Stimulated activated CD8-positive, alpha-beta memory T cell treated with anti-CD3 and anti-CD28 coated beads, Interleukin-15, amount 100 ng/mL, for 1 hour (primary cell): ENCODE data around the gene CHST11.

Experiments
- DNase-seq: peaks from one replicate; pipeline ENCODE4 v3.0.0-alpha.2; 2020; ENCODE audit warnings: low read depth

Gene CHST11

GRCh38 chr12:104503191-104503590, 46.4 kb downstream of the CHST11 start:
- no peak for DNase-seq

GRCh38 chr12:104504146-104504545, 47.4 kb downstream of the CHST11 start:
- no peak for DNase-seq

GRCh38 chr12:104505095-104505818, 48.5 kb downstream of the CHST11 start:
- no peak for DNase-seq

GRCh38 chr12:104506676-104507401, 50.1 kb downstream of the CHST11 start:
- no peak for DNase-seq

- DNase-seq = no peak
Observed at GRCh38 chr12:104507672-104508071, 50.9 kb downstream of the CHST11 start.

- DNase-seq = no peak
Observed at GRCh38 chr12:104508752-104509446, 52.2 kb downstream of the CHST11 start.

GRCh38 chr12:104510145-104510872, 53.6 kb downstream of the CHST11 start:
- DNase-seq = no peak

GRCh38 chr12:104510873-104511440, 54.2 kb downstream of the CHST11 start:
- DNase-seq = no peak

- no peak for DNase-seq
Observed at GRCh38 chr12:104513681-104514080, 56.9 kb downstream of the CHST11 start.

GRCh38 chr12:104514092-104514810, 57.5 kb downstream of the CHST11 start:
- no peak for DNase-seq

GRCh38 chr12:104515899-104516298, 59.2 kb downstream of the CHST11 start:
- no peak for DNase-seq

- no peak for DNase-seq
Observed at GRCh38 chr12:104516821-104517220, 60.1 kb downstream of the CHST11 start.

- no peak for DNase-seq
Observed at GRCh38 chr12:104517880-104518279, 61.1 kb downstream of the CHST11 start.

GRCh38 chr12:104519190-104520019, 62.7 kb downstream of the CHST11 start:
- DNase-seq = peak; percentile 24

- DNase-seq = no peak
Observed at GRCh38 chr12:104520242-104520900, 63.6 kb downstream of the CHST11 start.

- DNase-seq = no peak
Observed at GRCh38 chr12:104521731-104522130, 65.0 kb downstream of the CHST11 start.

GRCh38 chr12:104522985-104523722, 66.4 kb downstream of the CHST11 start:
- DNase-seq = no peak

GRCh38 chr12:104524034-104524832, 67.5 kb downstream of the CHST11 start:
- DNase-seq = no peak
